Posterior cingulate gyrus (tissue), 11 donors: Measurements from ENCODE around the gene CX3CL1.
A peak's percentile ranks its signal among the peaks of the same experiment; 100 is the strongest.

Experiments
- DNase-seq, 10 donors: peaks; one replicate each; pipeline versions ENCODE4 v3.0.0 to v3.0.0-alpha.2; 2020 to 2021; ENCODE audit warnings: mixed read lengths in 3 of 10
- intact Hi-C: fragments of 100-400 bp; cut with DNase I; formaldehyde crosslinking; loops from one replicate; pipeline ENCODE4 v1.15.1; 2023

Gene CX3CL1

GRCh38 chr16:57356547-57356946 lies 15.7 kb upstream of the CX3CL1 start:
- DNase-seq, result peak in 1 of 10 donors; percentile 12
- intact Hi-C loops, result no loop called here

DNA sequence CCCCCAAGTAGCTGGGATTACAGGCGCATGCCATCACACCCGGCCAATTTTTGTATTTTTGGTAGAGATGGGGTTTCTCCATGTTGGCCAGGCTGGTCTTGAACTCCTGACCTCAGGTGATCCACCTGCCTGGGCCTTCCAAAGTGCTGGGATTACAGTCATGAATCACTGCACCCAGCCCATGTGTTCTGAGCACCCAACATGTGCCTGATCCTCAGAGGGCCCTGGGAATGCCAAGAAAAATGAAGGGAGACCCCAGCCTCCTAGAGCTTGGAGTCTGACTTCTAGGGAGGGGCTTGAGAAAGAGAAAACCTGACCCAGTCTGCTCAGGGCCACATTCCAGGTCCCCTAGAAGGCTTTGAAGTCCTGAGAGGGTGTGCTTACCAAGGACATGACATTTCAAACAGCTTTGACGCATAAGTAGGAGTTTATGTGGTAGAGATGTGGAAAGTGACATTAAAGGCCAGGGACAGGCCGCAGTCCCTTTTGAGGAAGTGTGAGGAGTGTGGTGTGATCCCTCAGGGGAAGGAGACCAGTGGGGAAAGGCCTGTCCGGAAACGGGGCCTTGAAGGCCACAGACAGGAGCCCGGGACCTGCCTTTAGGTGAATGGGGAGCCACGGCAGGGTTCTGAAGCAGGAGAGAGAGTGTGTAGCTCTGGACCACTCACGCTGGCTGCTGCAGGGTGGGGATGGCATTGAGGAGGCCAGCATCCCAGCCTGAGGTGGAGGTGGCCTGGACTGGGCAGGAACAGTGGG lies 14.8 kb upstream of the CX3CL1 start:
- DNase-seq, result peak in 1 of 10 donors; percentile 53
- intact Hi-C loops, result no loop called here

DNA sequence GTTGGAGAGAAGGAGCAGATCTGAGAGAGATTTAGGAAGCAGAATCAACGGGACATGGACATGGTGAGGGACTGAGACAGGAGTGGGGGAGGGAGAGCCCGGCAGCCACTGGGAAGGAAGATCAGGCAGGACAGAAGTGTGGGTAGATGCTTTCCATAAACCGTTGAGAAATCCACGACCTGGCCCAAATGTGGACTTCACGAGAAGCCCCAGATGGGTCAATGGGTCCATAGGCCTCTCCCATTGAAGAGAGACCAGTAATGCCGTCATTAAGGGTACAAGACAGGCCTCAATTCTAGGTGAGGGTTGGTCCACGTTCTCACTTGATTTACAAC lies 14.2 kb upstream of the CX3CL1 start:
- DNase-seq, result no peak
- intact Hi-C loops, result no loop called here

GRCh38 chr16:57358527-57359095 lies 13.7 kb upstream of the CX3CL1 start, which contains the start of gene CCL22:
CCL22 (plus strand) TSS chr16:57358783; CDS start chr16:57358817, 34 bp downstream.
- DNase-seq, result peak in 2 of 10 donors; percentile 22 to 33
- intact Hi-C loops, result no loop called here

DNA sequence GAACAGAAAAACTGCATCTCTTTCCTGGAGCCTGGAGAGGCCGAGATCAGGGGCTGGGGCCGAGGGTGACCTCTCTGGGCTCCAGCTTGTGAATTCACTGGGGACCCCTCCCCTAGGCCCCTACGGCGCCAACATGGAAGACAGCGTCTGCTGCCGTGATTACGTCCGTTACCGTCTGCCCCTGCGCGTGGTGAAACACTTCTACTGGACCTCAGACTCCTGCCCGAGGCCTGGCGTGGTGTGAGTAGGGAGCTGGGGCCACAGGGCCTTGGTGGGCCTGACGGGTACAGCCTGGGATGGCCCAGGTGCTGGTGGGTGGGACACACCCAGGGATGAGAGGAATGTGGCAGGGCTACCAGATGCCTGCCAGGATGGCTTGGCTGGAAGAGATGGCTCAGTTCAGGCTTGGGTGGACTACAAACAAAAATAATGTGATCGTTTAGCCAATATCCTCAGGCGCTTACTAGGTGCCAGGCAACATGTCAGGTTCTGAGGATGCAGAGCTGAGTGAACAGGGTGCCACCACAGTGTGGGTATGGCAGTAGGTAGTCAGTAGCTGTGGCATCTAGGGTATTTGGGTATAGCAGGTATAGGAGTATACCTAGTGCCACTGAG lies 11.9 kb upstream of the CX3CL1 start:
- DNase-seq, result peak in 2 of 10 donors; percentile 33 to 77

GRCh38 chr16:57361404-57361803 lies 10.9 kb upstream of the CX3CL1 start:
- peak in 2 of 10 donors; percentile 13 to 52 for DNase-seq

More for the DNA sequence above, 11.9 kb upstream of the CX3CL1 start:
- intact Hi-C loops, result no loop called here

DNA sequence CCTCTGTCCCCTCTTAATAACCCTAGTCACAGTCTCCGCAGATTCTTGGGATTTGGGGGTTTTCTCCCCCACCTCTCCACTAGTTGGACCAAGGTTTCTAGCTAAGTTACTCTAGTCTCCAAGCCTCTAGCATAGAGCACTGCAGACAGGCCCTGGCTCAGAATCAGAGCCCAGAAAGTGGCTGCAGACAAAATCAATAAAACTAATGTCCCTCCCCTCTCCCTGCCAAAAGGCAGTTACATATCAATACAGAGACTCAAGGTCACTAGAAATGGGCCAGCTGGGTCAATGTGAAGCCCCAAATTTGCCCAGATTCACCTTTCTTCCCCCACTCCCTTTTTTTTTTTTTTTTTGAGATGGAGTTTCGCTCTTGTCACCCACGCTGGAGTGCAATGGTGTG lies 8.1 kb upstream of the CX3CL1 start:
- intact Hi-C loops, result no loop called here
- no peak for DNase-seq

More at GRCh38 chr16:57361404-57361803, 10.9 kb upstream of the CX3CL1 start:
- intact Hi-C loops, result no loop called here

DNA sequence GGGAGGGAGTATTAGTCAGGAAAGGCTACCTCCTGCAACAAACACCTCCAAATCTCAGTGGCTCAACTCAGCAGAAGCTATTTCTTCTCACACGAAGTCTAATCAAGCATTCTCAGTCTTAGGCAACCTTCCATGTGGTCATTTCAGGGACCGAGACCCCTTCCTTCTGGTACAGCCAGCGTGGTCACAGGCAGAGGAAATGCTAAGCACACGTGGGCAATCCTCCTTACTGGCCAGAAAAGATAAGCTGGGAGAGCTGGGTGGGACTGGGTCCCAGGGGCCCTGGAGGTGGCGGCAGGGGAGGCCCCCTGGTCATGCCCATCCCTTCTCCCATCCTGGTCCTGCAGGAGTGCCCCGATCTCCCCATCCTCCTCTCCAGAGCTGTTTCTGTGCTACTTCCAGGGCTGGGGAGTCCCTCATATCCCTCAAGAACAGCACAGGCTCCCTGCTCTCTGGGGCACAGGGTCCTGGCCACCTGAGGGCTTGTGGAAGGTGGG lies 5.7 kb upstream of the CX3CL1 start:
- intact Hi-C loops, result no loop called here
- peak in 3 of 10 donors; percentile 44 to 77 (median 50) for DNase-seq

DNA sequence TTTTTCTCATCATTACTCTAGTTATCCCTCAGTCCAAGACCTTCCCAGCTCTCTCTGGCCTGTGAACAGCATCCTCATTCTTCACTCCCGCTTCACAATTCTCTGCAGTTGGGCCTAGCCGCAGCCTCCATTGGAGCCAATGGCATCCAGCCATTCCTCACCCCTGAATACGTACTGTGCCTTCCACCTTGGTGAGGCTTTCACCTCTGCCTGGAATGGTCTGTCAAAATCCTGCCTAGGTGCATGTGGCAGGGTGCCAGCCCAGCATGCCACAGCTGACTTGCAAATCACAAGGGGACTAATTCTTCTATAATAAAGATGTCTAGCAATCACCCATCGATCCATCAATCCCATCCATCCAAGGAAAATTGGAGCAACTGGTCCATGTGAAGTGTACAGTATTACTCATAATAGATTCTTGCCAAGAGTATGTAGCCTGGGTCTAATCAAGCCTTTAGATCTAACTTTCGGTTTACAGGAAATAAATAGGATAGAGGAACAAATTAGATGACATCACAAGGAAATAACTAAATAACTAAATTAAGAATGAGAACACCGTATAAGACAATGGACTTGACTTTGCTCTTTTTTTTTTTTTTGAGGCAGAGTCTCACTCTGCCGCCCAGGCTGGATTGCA lies 5.1 kb upstream of the CX3CL1 start:
- peak in 3 of 10 donors; percentile 39 to 73 (median 70) for DNase-seq
- intact Hi-C loops, result no loop called here

GRCh38 chr16:57371494-57372371 lies 557 bp upstream of the CX3CL1 start:
- peak in 4 of 10 donors; percentile 38 to 60 (median 44) for DNase-seq
- intact Hi-C loops, result loop anchor here (2.0 kb wide), 1 partner anchor 71 kb away; no protein-coding TSS in a partner anchor

- DNase-seq, result peak in 3 of 10 donors; percentile 68 to 82 (median 82)
- intact Hi-C loops, result loop anchor here (2.0 kb wide), 1 partner anchor 73 kb away; no protein-coding TSS in a partner anchor
Measured at GRCh38 chr16:57373117-57373947, 1.0 kb downstream of the CX3CL1 start.

DNA sequence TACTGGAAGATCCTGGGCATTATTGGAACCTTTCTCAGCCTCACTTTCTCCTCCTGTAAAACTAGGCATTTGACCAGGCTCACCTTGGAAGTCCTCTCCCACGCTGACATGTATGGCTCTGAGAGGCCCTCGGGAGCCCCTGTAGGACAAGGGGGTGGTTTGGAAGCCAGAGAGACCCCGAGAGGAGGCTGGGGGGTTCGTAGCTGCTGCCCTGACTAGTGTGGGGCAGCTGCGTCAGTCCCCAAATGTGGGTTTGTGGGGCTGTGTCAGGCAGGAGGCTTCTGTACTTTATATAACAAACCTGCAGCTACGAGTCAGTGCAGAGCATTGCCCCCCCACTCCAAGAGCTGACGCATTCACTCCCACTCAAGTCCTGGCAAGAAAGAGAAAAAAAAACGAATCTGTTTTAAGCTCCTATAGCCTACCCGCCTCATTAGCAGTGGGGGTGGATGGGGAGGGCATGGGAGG lies 1.8 kb downstream of the CX3CL1 start:
- intact Hi-C loops, result no loop called here
- DNase-seq, result peak in 8 of 10 donors; percentile 49 to 93 (median 67)

- intact Hi-C loops, result loop anchor here (5.0 kb wide), 1 partner anchor 37 kb away; no protein-coding TSS in a partner anchor
Measured at GRCh38 chr16:57374925-57375465, 2.7 kb downstream of the CX3CL1 start.

DNA sequence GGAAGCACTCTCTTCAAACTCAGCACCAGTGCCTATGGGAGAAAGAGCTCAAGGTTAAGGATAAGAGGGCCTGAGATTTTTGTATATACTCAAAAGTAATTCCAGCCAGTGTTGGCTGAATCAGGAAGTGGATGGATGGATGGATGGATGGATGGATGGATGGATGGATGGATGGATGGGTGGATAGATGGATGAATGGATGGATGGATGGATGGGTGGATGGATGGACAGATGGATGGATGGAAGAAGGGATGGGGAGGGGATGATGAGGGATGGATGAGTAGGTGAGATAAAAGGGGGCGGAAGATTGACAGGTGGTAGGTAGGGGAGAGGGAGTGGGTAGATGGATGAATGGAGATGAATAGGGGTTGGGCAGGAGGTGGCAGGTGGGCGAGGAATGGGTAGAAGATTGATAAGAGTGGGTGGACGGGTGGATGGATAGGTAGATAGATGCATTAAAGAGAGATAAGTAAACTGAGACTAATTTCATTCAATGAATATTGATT lies 4.1 kb downstream of the CX3CL1 start:
- peak in 1 of 10 donors; percentile 4 for DNase-seq
- intact Hi-C loops, result loop anchor here (5.0 kb wide), 1 partner anchor 36 kb away; no protein-coding TSS in a partner anchor

More at GRCh38 chr16:57374925-57375465, 2.7 kb downstream of the CX3CL1 start:
- DNase-seq, result peak in 2 of 10 donors; percentile 7 to 55

- intact Hi-C loops, result loop anchor here (5.0 kb wide), 1 partner anchor 35 kb away; no protein-coding TSS in a partner anchor
- DNase-seq, result peak in 2 of 10 donors; percentile 53 to 54
Measured at GRCh38 chr16:57377080-57377841, 5.0 kb downstream of the CX3CL1 start.

DNA sequence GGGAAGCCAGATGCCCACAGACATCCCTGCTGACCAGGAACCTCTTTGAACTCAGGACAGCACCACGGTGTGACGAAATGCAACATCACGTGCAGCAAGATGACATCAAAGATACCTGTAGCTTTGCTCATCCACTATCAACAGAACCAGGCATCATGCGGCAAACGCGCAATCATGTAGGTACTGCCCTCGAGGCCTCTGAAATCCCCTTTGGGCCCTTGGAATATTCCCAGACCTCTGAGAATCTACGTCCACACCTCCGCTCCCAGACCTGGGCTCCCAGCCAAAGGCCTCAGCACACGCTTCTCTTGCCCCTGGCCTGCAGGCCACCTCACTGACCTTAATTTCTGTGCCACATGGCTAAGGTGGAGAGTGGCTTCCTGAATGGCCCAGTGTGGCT lies 7.3 kb downstream of the CX3CL1 start:
- intact Hi-C loops, result loop anchor here (5.0 kb wide), 1 partner anchor 33 kb away; no protein-coding TSS in a partner anchor
- peak in 2 of 10 donors; percentile 35 to 68 for DNase-seq
